Measurements from ENCODE around the gene THBD.

THBD gene

GRCh38 chr20:22999756-23000155, 49.7 kb downstream of the THBD start:
- Histone ChIP-seq H3K9me3 (ENCODE audit: control insufficient read depth, low read length) (no peaks in the 10 kb centered on the region), H3K9ac (ENCODE audit: low read length) (no peak overlapping the region), H3K27me3 (ENCODE audit: control insufficient read depth, insufficient read depth, low read length) (no peaks in the 10 kb centered on the region), H3K4me3 (ENCODE audit: low read length) (no peak overlapping the region), H3K36me3 (ENCODE audit: control insufficient read depth, insufficient read depth, low read length) (no peaks in the 10 kb centered on the region), H3K4me1 (ENCODE audit: control insufficient read depth, insufficient read depth, low read length) (peaks cover 6% of the 10 kb centered on the region)

GRCh38 chr20:22998476-22998875, 51.0 kb downstream of the THBD start:
- no peak overlapping the region for H3K4me3 ChIP-seq (ENCODE audit: low read length)
- no peaks in the 10 kb centered on the region for H3K9me3 ChIP-seq (ENCODE audit: control insufficient read depth, low read length)
- H3K4me1 ChIP-seq (ENCODE audit: control insufficient read depth, insufficient read depth, low read length): peaks cover 6% of the 10 kb centered on the region
- no peaks in the 10 kb centered on the region for H3K36me3 ChIP-seq (ENCODE audit: control insufficient read depth, insufficient read depth, low read length)
- no peaks in the 10 kb centered on the region for H3K27me3 ChIP-seq (ENCODE audit: control insufficient read depth, insufficient read depth, low read length)
- H3K9ac ChIP-seq (ENCODE audit: low read length): no peak overlapping the region

DNA sequence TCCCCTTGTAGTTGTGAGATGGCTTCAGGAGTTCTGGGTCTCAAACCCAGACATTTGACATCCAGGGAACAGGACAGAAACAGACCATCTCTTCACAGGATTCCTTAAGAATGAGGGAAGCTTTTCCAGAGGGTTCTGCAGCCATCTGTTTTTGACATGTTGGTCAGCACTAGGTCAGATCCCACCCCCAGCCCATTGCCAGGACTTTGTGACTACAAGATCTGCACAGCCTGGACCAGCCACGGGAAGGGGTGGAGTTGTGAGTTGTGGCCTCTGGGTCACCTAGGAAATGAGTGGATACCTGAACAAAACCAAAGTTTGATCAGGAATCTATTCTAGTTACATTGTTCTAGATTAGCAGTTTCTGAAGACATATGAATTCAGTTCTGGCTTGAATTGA, 53.5 kb downstream of the THBD start:
- Histone ChIP-seq H3K27me3 (ENCODE audit: control insufficient read depth, insufficient read depth, low read length) (no peaks in the 10 kb centered on the region), H3K4me3 (ENCODE audit: low read length) (no peak overlapping the region), H3K9me3 (ENCODE audit: control insufficient read depth, low read length) (no peaks in the 10 kb centered on the region), H3K4me1 (ENCODE audit: control insufficient read depth, insufficient read depth, low read length) (peaks cover 6% of the 10 kb centered on the region), H3K36me3 (ENCODE audit: control insufficient read depth, insufficient read depth, low read length) (no peaks in the 10 kb centered on the region), H3K9ac (ENCODE audit: low read length) (no peak overlapping the region)

All from mucosa of stomach (tissue), 1 donor.